WTC11 (cell line): ENCODE data around the gene PLEKHA6. TPM values are rescaled to one million over a fixed set of nuclear protein-coding genes. Genes with fewer than 3 reads are reported as not detected.

ENCODE experiments used
- ATAC-seq: fragments of 200-7000 bp; cut with Tn5 transposase; 2 replicates; pipeline ENCODE4 v1.10.0; 2021; ENCODE audit warnings: mild to moderate bottlenecking, moderate library complexity
- CTCF ChIA-PET: fragments of 300-600 bp; sonication (Branson Sonifier 250); formaldehyde crosslinking; loops from one replicate; lab custom pipeline; 2021; ENCODE audit warnings: antibody characterized with exemption; lab: Charles Lee
- POLR2A ChIA-PET: fragments of 350-600 bp; sonication (Branson Sonifier 250); formaldehyde crosslinking; loops from one replicate; lab custom pipeline; 2021; ENCODE audit warnings: antibody characterized with exemption; lab: Charles Lee
- DNase-seq: peaks from one replicate; pipeline ENCODE4 v3.0.0; 2021; ENCODE audit warnings: low spot score
- H3K27ac Mint-ChIP-seq: 2 replicates; pipeline ENCODE4 v1.8.0; 2021; ENCODE audit warnings: mixed read lengths
- H3K27me3 Mint-ChIP-seq: 2 replicates; pipeline ENCODE4 v1.8.0; 2021; ENCODE audit warnings: low read depth, mild to moderate bottlenecking, moderate library complexity, mixed read lengths
- H3K36me3 Mint-ChIP-seq: 2 replicates; pipeline ENCODE4 v1.8.0; 2021; ENCODE audit warnings: mixed read lengths
- H3K4me1 Mint-ChIP-seq: 2 replicates; pipeline ENCODE4 v1.8.0; 2022; ENCODE audit warnings: mixed read lengths
- H3K4me3 Mint-ChIP-seq: 2 replicates; pipeline ENCODE4 v1.8.0; 2021; ENCODE audit warnings: mild to moderate bottlenecking, moderate library complexity, mixed read lengths
- H3K9me3 Mint-ChIP-seq: 2 replicates; pipeline ENCODE4 v1.8.0; 2021; ENCODE audit warnings: mixed read lengths
- ATF1 ChIP-seq: sonication (generic); formaldehyde crosslinking; IDR thresholded peaks from 2 replicates; pipeline ENCODE4 v1.8.1; 2023; ENCODE audit warnings: mild to moderate bottlenecking, moderate library complexity, missing genetic modification reagents
- ETV6 ChIP-seq: sonication (generic); formaldehyde crosslinking; IDR thresholded peaks from 2 replicates; pipeline ENCODE4 v1.8.1; 2022; ENCODE audit warnings: mild to moderate bottlenecking, missing genetic modification reagents
- FOXK1 ChIP-seq: sonication (generic); formaldehyde crosslinking; IDR thresholded peaks from 2 replicates; pipeline ENCODE4 v1.8.0; 2022; ENCODE audit warnings: mild to moderate bottlenecking, moderate library complexity, missing genetic modification reagents
- HMGA2 ChIP-seq: fragments of 250-450 bp; sonication (Bioruptor Pico); IDR thresholded peaks from 2 replicates; pipeline ENCODE4 v1.4.0; 2021; ENCODE audit warnings: mild to moderate bottlenecking, moderate library complexity
- MXD4 ChIP-seq: fragments of 250-450 bp; sonication (Bioruptor Pico); IDR thresholded peaks from 2 replicates; pipeline ENCODE4 v1.8.0; 2021; ENCODE audit warnings: mild to moderate bottlenecking, moderate library complexity, borderline replicate concordance
- NR2C2 ChIP-seq: sonication (generic); formaldehyde crosslinking; IDR thresholded peaks from 2 replicates; pipeline ENCODE4 v1.8.0; 2022; ENCODE audit warnings: mild to moderate bottlenecking, missing genetic modification reagents
- NR3C1 ChIP-seq: sonication (generic); formaldehyde crosslinking; conservative IDR thresholded peaks from 2 replicates; pipeline ENCODE4 v1.8.1; 2023; ENCODE audit warnings: low read depth, mild to moderate bottlenecking, missing genetic modification reagents
- PRRX2 ChIP-seq: fragments of 250-450 bp; sonication (Bioruptor Pico); IDR thresholded peaks from 2 replicates; pipeline ENCODE4 v1.8.0; 2021; ENCODE audit warnings: mild to moderate bottlenecking
- SMAD3 ChIP-seq: sonication (generic); formaldehyde crosslinking; IDR thresholded peaks from 2 replicates; pipeline ENCODE4 v1.8.0; 2022; ENCODE audit warnings: missing genetic modification reagents, mild to moderate bottlenecking, borderline replicate concordance
- SMAD4 ChIP-seq: sonication (generic); formaldehyde crosslinking; IDR thresholded peaks from 2 replicates; pipeline ENCODE4 v1.8.0; 2022; ENCODE audit warnings: mild to moderate bottlenecking, missing genetic modification reagents
- ZNF138 ChIP-seq: sonication (generic); formaldehyde crosslinking; conservative IDR thresholded peaks from 2 replicates; pipeline ENCODE4 v1.8.1; 2022; ENCODE audit warnings: mild to moderate bottlenecking, moderate library complexity, missing genetic modification reagents
- ZNF317 ChIP-seq: sonication (generic); formaldehyde crosslinking; IDR thresholded peaks from 2 replicates; pipeline ENCODE4 v1.8.1; 2023; ENCODE audit warnings: low read depth, mild to moderate bottlenecking, moderate library complexity, missing genetic modification reagents, borderline replicate concordance
- ZNF671 ChIP-seq: fragments of 250-450 bp; sonication (Bioruptor Pico); IDR thresholded peaks from 2 replicates; pipeline ENCODE4 v1.8.0; 2021; ENCODE audit warnings: mild to moderate bottlenecking
- total RNA-seq: library from RNA; stranded (reverse); gene quantifications from 3 replicates; pipeline ENCODE4 v1.2.3, GENCODE V29; 2021
- TF ChIP-seq, protein P1 (sequence below): sonication (generic); formaldehyde crosslinking; IDR thresholded peaks from 2 replicates; pipeline ENCODE4 v1.8.0; 2022; ENCODE audit warnings: mild to moderate bottlenecking, missing genetic modification reagents
- TF ChIP-seq, protein P2 (sequence below): sonication (generic); formaldehyde crosslinking; IDR thresholded peaks from 2 replicates; pipeline ENCODE4 v1.8.1; 2022; ENCODE audit warnings: mild to moderate bottlenecking, missing genetic modification reagents, moderate library complexity, borderline replicate concordance
- TF ChIP-seq, protein P3 (sequence below): sonication (generic); formaldehyde crosslinking; IDR thresholded peaks from 2 replicates; pipeline ENCODE4 v1.8.1; 2022; ENCODE audit warnings: low read depth, mild to moderate bottlenecking, moderate library complexity, missing genetic modification reagents, borderline replicate concordance
- TF ChIP-seq, protein P4 (sequence below): sonication (generic); formaldehyde crosslinking; IDR thresholded peaks from 2 replicates; pipeline ENCODE4 v1.8.0; 2022; ENCODE audit warnings: missing genetic modification reagents
- TF ChIP-seq, protein P5 (sequence below): sonication (generic); formaldehyde crosslinking; IDR thresholded peaks from 2 replicates; pipeline ENCODE4 v1.8.0; 2023; ENCODE audit warnings: missing genetic modification reagents
- TF ChIP-seq, protein P6 (sequence below): sonication (generic); formaldehyde crosslinking; IDR thresholded peaks from 2 replicates; pipeline ENCODE4 v1.8.1; 2023; ENCODE audit warnings: mild to moderate bottlenecking, missing genetic modification reagents

PLEKHA6 gene
- total RNA-seq, 1 experiment from 2014 or later = 11.6 TPM

DNA sequence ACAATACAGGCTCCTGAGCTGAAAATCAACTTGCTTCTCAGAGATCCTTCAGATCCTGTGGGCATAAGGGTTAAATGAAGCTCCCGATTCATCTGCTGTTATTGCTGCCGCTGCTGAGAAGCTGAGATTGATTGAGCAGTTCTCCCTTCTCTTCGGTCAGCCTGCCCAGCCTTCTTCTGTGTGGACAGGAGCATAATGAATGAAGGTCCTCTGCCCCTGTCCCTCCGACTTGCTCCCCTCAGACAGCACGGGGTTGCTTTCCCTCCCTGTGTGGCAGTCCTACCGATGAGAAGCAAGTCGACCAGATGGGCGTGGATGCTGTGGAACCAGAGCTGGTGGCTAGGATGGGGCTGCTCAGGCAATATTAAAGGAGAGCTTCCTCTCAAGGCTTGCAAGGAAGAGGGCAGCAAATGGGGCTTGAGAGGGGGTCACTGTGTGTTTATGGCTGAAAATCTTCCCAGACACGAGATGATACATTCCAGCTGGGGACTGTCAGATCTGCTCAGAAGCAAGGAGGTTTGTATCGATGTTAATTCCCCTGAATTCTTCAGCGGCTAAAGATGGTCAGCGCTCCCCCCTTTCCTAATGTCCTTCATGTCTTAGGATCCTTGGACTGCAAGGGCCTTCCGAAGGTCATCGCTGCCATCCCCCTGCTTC lies 82.0 kb downstream of the PLEKHA6 start:
- TF ChIP-seq, protein P1, sequence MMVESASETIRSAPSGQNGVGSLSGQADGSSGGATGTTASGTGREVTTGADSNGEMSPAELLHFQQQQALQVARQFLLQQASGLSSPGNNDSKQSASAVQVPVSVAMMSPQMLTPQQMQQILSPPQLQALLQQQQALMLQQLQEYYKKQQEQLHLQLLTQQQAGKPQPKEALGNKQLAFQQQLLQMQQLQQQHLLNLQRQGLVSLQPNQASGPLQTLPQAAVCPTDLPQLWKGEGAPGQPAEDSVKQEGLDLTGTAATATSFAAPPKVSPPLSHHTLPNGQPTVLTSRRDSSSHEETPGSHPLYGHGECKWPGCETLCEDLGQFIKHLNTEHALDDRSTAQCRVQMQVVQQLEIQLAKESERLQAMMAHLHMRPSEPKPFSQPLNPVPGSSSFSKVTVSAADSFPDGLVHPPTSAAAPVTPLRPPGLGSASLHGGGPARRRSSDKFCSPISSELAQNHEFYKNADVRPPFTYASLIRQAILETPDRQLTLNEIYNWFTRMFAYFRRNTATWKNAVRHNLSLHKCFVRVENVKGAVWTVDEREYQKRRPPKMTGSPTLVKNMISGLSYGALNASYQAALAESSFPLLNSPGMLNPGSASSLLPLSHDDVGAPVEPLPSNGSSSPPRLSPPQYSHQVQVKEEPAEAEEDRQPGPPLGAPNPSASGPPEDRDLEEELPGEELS (CRISPR knock-in tag) = no peak
- no peak for TF ChIP-seq FOXK1
- no peak for TF ChIP-seq SMAD3 (CRISPR knock-in tag)
- no peak for TF ChIP-seq ZNF317 (CRISPR knock-in tag)
- TF ChIP-seq SMAD4 (CRISPR knock-in tag) = no peak
- TF ChIP-seq, protein P2, sequence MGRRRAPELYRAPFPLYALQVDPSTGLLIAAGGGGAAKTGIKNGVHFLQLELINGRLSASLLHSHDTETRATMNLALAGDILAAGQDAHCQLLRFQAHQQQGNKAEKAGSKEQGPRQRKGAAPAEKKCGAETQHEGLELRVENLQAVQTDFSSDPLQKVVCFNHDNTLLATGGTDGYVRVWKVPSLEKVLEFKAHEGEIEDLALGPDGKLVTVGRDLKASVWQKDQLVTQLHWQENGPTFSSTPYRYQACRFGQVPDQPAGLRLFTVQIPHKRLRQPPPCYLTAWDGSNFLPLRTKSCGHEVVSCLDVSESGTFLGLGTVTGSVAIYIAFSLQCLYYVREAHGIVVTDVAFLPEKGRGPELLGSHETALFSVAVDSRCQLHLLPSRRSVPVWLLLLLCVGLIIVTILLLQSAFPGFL (CRISPR knock-in tag) = no peak
- TF ChIP-seq, protein P3, sequence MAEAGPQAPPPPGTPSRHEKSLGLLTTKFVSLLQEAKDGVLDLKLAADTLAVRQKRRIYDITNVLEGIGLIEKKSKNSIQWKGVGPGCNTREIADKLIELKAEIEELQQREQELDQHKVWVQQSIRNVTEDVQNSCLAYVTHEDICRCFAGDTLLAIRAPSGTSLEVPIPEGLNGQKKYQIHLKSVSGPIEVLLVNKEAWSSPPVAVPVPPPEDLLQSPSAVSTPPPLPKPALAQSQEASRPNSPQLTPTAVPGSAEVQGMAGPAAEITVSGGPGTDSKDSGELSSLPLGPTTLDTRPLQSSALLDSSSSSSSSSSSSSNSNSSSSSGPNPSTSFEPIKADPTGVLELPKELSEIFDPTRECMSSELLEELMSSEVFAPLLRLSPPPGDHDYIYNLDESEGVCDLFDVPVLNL = no peak
- TF ChIP-seq PRRX2 (CRISPR knock-in tag) = no peak
- TF ChIP-seq HMGA2 (CRISPR knock-in tag) = no peak
- no peak for TF ChIP-seq ZNF138 (CRISPR knock-in tag)
- TF ChIP-seq ZNF671 (CRISPR knock-in tag) = no peak
- TF ChIP-seq, protein P4, sequence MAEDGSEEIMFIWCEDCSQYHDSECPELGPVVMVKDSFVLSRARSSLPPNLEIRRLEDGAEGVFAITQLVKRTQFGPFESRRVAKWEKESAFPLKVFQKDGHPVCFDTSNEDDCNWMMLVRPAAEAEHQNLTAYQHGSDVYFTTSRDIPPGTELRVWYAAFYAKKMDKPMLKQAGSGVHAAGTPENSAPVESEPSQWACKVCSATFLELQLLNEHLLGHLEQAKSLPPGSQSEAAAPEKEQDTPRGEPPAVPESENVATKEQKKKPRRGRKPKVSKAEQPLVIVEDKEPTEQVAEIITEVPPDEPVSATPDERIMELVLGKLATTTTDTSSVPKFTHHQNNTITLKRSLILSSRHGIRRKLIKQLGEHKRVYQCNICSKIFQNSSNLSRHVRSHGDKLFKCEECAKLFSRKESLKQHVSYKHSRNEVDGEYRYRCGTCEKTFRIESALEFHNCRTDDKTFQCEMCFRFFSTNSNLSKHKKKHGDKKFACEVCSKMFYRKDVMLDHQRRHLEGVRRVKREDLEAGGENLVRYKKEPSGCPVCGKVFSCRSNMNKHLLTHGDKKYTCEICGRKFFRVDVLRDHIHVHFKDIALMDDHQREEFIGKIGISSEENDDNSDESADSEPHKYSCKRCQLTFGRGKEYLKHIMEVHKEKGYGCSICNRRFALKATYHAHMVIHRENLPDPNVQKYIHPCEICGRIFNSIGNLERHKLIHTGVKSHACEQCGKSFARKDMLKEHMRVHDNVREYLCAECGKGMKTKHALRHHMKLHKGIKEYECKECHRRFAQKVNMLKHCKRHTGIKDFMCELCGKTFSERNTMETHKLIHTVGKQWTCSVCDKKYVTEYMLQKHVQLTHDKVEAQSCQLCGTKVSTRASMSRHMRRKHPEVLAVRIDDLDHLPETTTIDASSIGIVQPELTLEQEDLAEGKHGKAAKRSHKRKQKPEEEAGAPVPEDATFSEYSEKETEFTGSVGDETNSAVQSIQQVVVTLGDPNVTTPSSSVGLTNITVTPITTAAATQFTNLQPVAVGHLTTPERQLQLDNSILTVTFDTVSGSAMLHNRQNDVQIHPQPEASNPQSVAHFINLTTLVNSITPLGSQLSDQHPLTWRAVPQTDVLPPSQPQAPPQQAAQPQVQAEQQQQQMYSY (CRISPR knock-in tag) = no peak
- TF ChIP-seq, protein P5, sequence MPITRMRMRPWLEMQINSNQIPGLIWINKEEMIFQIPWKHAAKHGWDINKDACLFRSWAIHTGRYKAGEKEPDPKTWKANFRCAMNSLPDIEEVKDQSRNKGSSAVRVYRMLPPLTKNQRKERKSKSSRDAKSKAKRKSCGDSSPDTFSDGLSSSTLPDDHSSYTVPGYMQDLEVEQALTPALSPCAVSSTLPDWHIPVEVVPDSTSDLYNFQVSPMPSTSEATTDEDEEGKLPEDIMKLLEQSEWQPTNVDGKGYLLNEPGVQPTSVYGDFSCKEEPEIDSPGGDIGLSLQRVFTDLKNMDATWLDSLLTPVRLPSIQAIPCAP (CRISPR knock-in tag) = no peak
- TF ChIP-seq, protein P6, sequence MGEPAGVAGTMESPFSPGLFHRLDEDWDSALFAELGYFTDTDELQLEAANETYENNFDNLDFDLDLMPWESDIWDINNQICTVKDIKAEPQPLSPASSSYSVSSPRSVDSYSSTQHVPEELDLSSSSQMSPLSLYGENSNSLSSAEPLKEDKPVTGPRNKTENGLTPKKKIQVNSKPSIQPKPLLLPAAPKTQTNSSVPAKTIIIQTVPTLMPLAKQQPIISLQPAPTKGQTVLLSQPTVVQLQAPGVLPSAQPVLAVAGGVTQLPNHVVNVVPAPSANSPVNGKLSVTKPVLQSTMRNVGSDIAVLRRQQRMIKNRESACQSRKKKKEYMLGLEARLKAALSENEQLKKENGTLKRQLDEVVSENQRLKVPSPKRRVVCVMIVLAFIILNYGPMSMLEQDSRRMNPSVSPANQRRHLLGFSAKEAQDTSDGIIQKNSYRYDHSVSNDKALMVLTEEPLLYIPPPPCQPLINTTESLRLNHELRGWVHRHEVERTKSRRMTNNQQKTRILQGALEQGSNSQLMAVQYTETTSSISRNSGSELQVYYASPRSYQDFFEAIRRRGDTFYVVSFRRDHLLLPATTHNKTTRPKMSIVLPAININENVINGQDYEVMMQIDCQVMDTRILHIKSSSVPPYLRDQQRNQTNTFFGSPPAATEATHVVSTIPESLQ (CRISPR knock-in tag) = no peak
- TF ChIP-seq NR3C1 (CRISPR knock-in tag) = no peak
- TF ChIP-seq ATF1 (CRISPR knock-in tag) = no peak
- no peak for TF ChIP-seq MXD4 (CRISPR knock-in tag)
- no peak for TF ChIP-seq NR2C2 (CRISPR knock-in tag)
- TF ChIP-seq ETV6 (CRISPR knock-in tag) = no peak
- Mint-ChIP-seq H3K27ac (no peak overlapping the region), H3K27me3 (no peaks in the 10 kb centered on the region), H3K9me3 (no peaks in the 10 kb centered on the region), H3K36me3 (no peaks in the 10 kb centered on the region), H3K4me3 (no peak overlapping the region), H3K4me1 (peaks cover 13% of the 10 kb centered on the region)
- CTCF ChIA-PET = interaction anchor here (0.8 to 4.4 kb wide), 6 partner anchors 21 to 121 kb away, joined by 3 to 37 read pairs (median 6); partner anchors contain the start of genes GOLT1A and PLEKHA6
- POLR2A ChIA-PET = no interaction called here
- no peak for ATAC-seq
- DNase-seq = no peak
